ENCODE data around the gene DTNB.

Gene DTNB

DNA sequence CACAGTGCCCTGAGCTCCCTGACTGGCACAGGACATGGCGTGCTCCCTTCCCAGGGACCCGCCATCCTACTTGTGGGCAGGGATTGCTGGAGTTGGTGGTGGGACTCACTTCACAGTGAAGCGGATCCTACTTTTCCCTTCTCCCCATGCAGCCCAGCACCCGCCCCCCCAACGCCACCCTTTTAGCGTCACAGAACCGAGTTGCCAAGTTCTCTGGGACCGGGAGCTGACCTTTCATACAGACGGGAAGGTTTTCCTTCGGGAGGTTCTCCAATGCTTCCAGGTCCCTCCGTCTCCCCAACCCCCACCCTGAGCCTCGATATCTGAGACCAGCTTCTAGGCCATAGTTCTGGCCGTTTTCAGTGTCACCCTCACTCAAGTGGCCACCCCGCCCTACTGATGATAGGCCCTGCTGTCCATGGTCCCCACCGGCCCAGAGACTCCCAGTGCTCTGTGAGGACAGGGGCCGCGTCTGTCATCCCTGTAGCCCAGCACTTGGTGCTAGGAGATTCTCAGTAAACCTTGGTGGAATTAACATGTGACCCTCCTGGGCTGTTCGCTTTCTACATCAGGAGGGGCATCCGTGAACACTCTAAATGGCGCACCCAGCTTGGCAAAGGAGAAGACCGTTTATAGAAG, 330.1 kb downstream of the DTNB start:
- H3K27me3 Mint-ChIP-seq = no peaks in the 10 kb centered on the region
- H3K4me1 Mint-ChIP-seq = peaks cover 14% of the 10 kb centered on the region
- H3K4me3 Mint-ChIP-seq = peak overlapping the region; percentile 84
- DNase-seq (ENCODE audit: low spot score in 2 of 2) = no peak
- ATAC-seq (replicated peaks; ENCODE audit: extremely low read depth, poor library complexity, severe bottlenecking) = no peak
- H3K27ac Mint-ChIP-seq (ENCODE audit: low read depth) = no peak overlapping the region
- H3K36me3 Mint-ChIP-seq (ENCODE audit: insufficient read depth) = peaks cover 4% of the 10 kb centered on the region
- H3K9me3 Mint-ChIP-seq = no peaks in the 10 kb centered on the region

DNA sequence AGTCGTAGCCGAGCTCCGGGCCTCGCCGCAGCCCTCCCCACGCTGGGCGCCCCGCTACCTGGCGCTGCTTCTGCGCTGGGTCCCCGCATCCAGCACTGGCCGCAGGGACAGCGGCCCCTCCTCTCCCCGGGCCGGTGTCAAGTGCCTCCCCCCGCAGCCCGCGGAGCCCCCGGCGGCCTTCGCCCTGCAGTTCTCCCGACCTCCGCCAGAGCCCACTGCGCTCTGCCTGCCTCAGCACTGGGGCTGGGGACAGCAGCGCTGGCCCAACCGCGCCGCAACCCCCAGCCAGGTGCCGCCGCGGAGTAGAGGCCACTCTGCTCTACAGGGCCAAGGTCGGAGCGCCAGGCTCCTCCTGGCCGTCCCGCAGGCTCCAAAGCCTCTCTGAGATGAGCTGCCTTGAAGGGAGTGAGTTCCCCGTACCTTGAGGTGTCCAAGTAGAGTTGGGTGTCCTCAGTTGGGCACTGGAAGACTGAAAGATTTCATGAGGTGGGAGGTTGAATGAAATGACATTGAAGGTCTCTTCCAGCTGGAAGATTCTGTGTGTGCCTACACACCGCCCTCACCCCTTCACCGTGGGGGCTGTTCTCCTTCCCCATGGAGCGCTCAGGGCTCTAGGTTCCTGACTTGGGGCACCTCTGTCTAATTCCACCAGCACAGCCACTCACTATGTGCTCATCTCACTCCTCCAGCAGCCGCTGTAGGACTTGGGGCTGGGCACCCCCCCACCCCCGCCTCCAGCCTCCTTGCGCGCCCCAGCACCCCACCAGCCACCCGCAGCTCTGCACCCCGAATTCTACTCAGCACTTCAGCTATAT, 330.8 kb downstream of the DTNB start:
- ATAC-seq (replicated peaks; ENCODE audit: extremely low read depth, poor library complexity, severe bottlenecking) = peak; percentile 86
- peak; percentile 70 to 78 for DNase-seq (ENCODE audit: low spot score in 2 of 2)
- H3K36me3 Mint-ChIP-seq (ENCODE audit: insufficient read depth) = peaks cover 4% of the 10 kb centered on the region
- H3K27me3 Mint-ChIP-seq = no peaks in the 10 kb centered on the region
- H3K4me3 Mint-ChIP-seq = peak overlapping the region; percentile 84
- peaks cover 18% of the 10 kb centered on the region for H3K4me1 Mint-ChIP-seq
- H3K9me3 Mint-ChIP-seq = no peaks in the 10 kb centered on the region
- H3K27ac Mint-ChIP-seq (ENCODE audit: low read depth) = no peak overlapping the region

DNA sequence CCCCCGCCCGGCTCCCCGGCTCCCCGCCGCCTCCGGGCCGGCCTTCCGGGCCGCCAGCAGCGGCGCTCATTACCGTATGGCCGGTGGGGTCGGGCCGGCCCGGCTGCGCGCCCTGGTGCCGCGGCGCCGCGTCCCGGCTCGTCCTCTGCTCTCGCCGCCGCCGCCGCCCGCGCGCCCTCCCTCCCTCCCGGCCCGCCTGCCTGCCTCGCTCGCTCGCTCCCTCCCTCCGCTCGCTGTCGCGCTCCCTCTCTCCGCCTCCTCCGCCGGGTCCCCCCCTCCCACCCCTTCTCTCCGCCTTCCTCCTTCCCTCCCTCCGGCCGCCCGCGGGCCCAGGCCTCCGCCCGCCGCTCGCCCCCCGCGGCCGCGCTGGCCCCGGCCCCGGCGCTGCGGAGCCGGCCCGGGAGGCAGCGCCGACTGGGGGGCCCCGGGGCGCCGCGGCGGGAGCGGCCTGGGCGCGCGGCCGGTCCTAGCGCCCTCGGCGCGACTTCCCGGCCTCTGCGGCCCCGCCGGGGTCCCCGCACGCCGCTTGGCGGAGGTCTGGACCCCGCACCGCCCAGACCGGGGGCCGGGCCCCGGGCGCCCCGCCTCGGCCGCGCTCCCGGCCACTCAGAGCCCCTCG, 331.5 kb downstream of the DTNB start, which contains the start of gene DNMT3A:
DNMT3A (minus strand) TSS at position 173 of the 619 bp plus-strand sequence. CDS start 27,941 bp downstream, outside the sequence.
- H3K9me3 Mint-ChIP-seq = no peaks in the 10 kb centered on the region
- ATAC-seq (replicated peaks; ENCODE audit: extremely low read depth, poor library complexity, severe bottlenecking) = peak; percentile 52
- peaks cover 21% of the 10 kb centered on the region for H3K4me1 Mint-ChIP-seq
- H3K36me3 Mint-ChIP-seq (ENCODE audit: insufficient read depth) = peaks cover 4% of the 10 kb centered on the region
- peak within 1 kb of the TSS; percentile 84 for H3K4me3 Mint-ChIP-seq
- no peak within 1 kb of the TSS for H3K27ac Mint-ChIP-seq (ENCODE audit: low read depth)
- DNase-seq (ENCODE audit: low spot score in 2 of 2) = no peak
- no peaks in the 10 kb centered on the region for H3K27me3 Mint-ChIP-seq

DNA sequence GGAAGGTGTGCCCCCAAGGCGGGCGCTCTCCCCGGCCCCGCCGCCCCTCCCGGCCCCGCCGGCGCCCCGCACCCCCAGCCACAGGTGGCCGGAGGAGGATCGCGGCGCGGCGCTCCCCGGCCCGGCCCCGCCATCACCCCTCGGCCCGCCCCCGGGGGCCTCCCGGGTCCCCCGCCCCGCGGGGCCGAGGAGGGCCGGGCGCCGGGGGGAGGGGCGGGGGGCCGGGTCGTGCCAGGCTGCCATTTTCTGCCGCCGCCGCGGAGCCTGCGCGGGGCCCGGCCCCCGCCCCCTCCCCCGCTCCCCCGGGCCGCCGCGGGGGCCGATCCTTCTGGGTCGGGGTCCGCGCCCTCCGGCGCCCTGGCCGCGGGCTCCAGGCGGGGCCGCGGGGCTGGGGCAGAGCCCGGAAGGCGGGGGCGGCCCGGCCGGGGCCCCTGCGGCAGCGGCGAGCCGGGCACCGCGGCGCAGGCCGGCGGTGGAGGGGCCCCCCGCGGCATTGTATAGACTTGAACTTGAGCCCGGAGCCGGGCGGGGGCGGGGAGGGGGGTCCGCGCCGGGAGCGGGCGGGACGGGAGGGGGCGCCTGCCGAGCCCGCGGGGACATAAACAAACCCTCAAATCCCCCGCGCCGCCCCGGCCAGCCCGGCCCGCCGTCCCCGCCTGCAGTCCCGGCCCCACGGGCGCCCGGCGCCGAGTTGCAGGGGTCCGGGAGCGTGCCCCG, 332.2 kb downstream of the DTNB start:
- Mint-ChIP-seq H3K4me3 (peak overlapping the region; percentile 84), H3K4me1 (peaks cover 28% of the 10 kb centered on the region), H3K36me3 (ENCODE audit: insufficient read depth) (peaks cover 4% of the 10 kb centered on the region), H3K27ac (ENCODE audit: low read depth) (no peak overlapping the region), H3K9me3 (no peaks in the 10 kb centered on the region), H3K27me3 (no peaks in the 10 kb centered on the region)
- no peak for DNase-seq (ENCODE audit: low spot score in 2 of 2)
- no peak for ATAC-seq (replicated peaks; ENCODE audit: extremely low read depth, poor library complexity, severe bottlenecking)

DNA sequence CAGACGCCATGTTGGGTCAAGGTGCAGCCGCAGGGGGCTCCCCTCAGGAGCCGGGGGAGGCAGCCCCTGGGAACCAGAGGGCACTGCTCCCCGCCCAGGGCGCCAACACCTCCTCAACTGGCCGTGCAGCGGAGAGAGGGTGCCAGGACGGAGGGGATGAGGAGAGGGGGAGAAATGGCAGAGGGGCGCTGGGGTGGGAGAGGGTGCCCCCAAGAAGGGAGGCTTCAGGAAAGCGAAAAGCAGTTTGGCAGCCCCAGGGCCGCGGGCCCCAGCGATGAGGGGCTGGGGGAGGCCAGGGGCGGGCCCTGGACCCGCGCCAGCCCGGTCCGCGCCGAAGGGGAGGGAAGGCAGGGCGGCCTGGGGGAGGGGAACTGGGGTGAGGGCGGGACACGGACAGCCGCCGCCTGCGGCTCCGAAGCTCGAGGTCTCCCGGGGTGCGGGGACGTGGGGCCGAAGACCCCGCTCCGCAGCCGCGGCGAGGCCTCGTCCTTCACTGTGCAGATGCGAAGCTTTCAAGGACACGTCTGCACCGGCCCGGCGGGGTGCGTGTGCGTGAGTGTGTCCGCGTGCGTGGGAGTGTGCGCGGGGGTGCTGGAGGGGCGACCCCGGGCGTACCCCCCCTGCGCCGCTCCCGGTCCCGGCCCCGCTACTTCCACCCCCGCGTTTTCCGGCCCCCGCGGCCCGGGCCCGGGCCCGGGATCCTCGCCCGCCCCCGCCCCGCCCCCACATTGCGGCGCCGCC, 333.0 kb downstream of the DTNB start:
- no peak overlapping the region for H3K27ac Mint-ChIP-seq (ENCODE audit: low read depth)

DNA sequence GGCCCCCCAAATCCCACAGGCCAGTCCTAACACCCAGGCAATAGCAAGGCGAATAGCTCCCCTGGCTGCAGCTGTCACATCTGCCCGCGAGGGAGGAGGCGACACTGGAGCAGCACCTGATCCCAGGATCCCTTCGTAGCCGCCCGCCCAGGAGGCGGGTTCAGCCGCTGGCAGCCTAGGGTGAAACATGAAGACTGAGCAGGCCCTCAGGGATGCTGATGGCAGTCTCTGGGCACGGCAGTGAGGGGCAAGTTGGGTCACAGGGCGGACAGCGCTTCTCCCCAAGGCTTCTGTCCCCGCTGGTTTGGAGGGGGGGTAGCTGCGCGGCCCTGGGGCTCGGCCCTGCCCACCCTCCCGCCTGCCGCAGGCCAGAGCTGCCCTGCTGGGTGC, 333.6 kb downstream of the DTNB start:
- peaks cover 40% of the 10 kb centered on the region for H3K4me1 Mint-ChIP-seq
- H3K27ac Mint-ChIP-seq (ENCODE audit: low read depth) = peak overlapping the region; percentile 22
- H3K36me3 Mint-ChIP-seq (ENCODE audit: insufficient read depth) = peaks cover 4% of the 10 kb centered on the region
- DNase-seq (ENCODE audit: low spot score in 2 of 2) = no peak
- H3K9me3 Mint-ChIP-seq = no peaks in the 10 kb centered on the region
- ATAC-seq (replicated peaks; ENCODE audit: extremely low read depth, poor library complexity, severe bottlenecking) = no peak
- H3K4me3 Mint-ChIP-seq = peak overlapping the region; percentile 69
- no peaks in the 10 kb centered on the region for H3K27me3 Mint-ChIP-seq

More for the DNA sequence above, 333.0 kb downstream of the DTNB start:
- peaks cover 34% of the 10 kb centered on the region for H3K4me1 Mint-ChIP-seq
- H3K9me3 Mint-ChIP-seq = no peaks in the 10 kb centered on the region
- ATAC-seq (replicated peaks; ENCODE audit: extremely low read depth, poor library complexity, severe bottlenecking) (no peak), DNase-seq (ENCODE audit: low spot score in 2 of 2) (no peak)
- peak overlapping the region; percentile 69 for H3K4me3 Mint-ChIP-seq
- H3K36me3 Mint-ChIP-seq (ENCODE audit: insufficient read depth) = peaks cover 4% of the 10 kb centered on the region
- H3K27me3 Mint-ChIP-seq = no peaks in the 10 kb centered on the region

DNA sequence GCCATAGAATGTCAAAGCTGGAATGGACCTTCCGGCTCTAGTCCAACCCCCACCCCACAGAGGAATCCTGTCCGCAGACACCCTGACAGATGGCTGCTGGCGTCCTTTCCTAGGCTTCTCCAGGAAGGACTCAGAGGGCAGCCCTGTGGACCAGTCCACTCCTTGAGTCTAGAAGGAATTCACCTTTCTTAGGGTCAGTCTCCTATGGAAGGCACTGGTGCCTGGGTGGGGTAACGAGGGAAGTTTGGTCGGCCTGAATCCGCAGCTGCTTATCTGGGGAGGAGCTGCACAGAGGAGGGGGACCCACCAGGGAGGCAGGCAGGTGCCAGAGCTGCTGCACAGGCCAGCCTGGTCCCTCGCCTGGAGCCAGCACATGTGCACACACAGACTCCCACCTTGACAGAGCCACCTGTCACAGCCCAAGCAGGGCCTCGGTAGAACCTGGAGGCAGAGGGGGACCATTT, 334.1 kb downstream of the DTNB start:
- Mint-ChIP-seq H3K4me1 (peaks cover 45% of the 10 kb centered on the region), H3K9me3 (no peaks in the 10 kb centered on the region), H3K27me3 (no peaks in the 10 kb centered on the region), H3K36me3 (ENCODE audit: insufficient read depth) (peaks cover 4% of the 10 kb centered on the region), H3K4me3 (peak overlapping the region; percentile 69), H3K27ac (ENCODE audit: low read depth) (peak overlapping the region; percentile 22)
- DNase-seq (ENCODE audit: low spot score in 2 of 2) = no peak
- ATAC-seq (replicated peaks; ENCODE audit: extremely low read depth, poor library complexity, severe bottlenecking) = no peak

DNA sequence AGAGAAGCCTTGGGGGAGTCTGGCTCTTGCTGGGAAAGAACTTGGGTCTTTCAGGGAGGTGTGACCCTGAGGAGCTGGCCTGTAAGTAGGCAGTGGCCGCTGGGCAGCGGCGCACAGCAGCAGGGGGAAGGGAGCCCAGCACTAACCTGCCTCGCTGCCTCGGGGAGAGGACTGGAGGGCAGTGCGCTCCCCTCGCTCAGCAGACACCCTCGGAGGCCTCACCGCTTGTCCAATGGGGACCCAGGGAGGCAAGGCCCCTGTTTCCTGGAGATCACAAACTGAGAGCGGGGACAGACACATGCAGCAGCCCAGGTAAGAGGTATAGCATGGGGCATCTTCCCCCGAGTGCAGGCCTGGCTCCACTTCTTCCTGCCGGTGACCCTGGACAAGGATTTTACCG, 335.0 kb downstream of the DTNB start:
- DNase-seq (ENCODE audit: low spot score in 2 of 2) (no peak), ATAC-seq (replicated peaks; ENCODE audit: extremely low read depth, poor library complexity, severe bottlenecking) (no peak)
- peaks cover 51% of the 10 kb centered on the region for H3K4me1 Mint-ChIP-seq
- no peaks in the 10 kb centered on the region for H3K9me3 Mint-ChIP-seq
- no peak overlapping the region for H3K4me3 Mint-ChIP-seq
- H3K36me3 Mint-ChIP-seq (ENCODE audit: insufficient read depth) = peaks cover 2% of the 10 kb centered on the region
- H3K27me3 Mint-ChIP-seq = no peaks in the 10 kb centered on the region
- peak overlapping the region; percentile 38 for H3K27ac Mint-ChIP-seq (ENCODE audit: low read depth)

DNA sequence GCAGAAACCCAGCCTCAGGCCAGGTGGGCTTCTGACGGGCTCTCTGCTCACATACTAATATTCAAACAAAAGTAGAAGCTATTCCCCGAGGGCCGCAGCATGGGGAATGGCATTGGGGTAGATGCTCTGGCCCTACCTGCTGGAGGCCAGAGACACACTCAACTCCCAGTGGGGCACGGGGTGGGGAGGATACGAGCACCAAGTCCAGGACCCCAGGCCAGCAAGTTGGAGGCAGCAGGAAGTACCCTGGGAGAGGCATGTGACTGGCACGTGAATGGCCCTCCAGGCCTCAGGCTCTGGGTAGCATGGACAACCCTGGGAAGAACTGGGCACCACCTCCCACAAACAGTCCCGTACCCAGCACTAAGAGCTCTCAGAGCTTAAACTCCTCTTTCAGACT, 335.5 kb downstream of the DTNB start:
- Mint-ChIP-seq H3K27me3 (no peaks in the 10 kb centered on the region), H3K36me3 (ENCODE audit: insufficient read depth) (peaks cover 2% of the 10 kb centered on the region), H3K9me3 (no peaks in the 10 kb centered on the region), H3K27ac (ENCODE audit: low read depth) (peak overlapping the region; percentile 38), H3K4me1 (peaks cover 55% of the 10 kb centered on the region), H3K4me3 (no peak overlapping the region)
- DNase-seq (ENCODE audit: low spot score in 2 of 2) (no peak), ATAC-seq (replicated peaks; ENCODE audit: extremely low read depth, poor library complexity, severe bottlenecking) (no peak)

DNA sequence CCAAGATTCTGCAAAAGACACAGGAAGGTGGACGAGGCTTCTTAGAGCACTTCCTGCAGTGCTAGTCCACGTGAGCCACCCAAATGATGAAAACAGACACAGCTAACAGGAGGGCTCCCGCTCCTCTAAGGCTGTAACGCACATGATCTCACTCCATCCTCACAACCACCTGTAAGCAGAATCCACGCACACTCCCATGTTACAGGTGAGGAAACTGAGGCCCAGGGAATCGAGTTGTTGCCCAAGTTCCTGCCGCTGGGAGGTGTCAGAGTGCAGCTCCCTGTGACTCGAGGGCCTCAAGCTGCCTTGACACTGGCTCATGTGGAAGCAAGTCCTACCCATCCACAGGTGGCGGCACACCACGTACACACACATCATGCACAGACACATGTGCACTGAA, 336.1 kb downstream of the DTNB start:
- Mint-ChIP-seq H3K4me1 (peaks cover 61% of the 10 kb centered on the region), H3K9me3 (no peaks in the 10 kb centered on the region), H3K27ac (ENCODE audit: low read depth) (no peak overlapping the region), H3K36me3 (ENCODE audit: insufficient read depth) (no peaks in the 10 kb centered on the region), H3K27me3 (no peaks in the 10 kb centered on the region), H3K4me3 (no peak overlapping the region)
- no peak for DNase-seq (ENCODE audit: low spot score in 2 of 2)
- no peak for ATAC-seq (replicated peaks; ENCODE audit: extremely low read depth, poor library complexity, severe bottlenecking)

DNA sequence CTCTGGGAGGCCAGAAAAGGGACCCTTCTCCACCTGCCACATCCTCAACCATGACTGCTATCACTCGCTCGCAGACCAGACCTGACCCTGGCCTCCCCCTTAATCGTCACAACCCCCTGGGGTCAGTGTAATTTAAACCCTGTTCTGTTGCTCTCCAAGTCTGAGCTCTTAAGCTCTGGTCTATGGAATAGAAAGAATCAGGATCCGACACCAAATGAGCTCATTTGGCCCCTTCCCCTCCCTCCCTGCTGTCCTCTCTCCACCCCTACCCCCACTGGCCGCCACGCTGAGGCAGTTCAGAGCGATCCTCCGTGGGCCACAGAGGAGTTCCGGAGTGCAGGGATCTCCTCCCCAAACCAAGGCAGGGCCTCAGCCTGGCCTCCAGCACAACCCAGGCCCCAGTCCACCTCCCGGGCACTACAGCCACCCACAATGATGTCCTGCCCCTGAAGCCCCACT, 337.0 kb downstream of the DTNB start:
- Mint-ChIP-seq H3K4me1 (peaks cover 64% of the 10 kb centered on the region), H3K4me3 (no peak overlapping the region), H3K27ac (ENCODE audit: low read depth) (no peak overlapping the region), H3K27me3 (no peaks in the 10 kb centered on the region), H3K36me3 (ENCODE audit: insufficient read depth) (no peaks in the 10 kb centered on the region), H3K9me3 (no peaks in the 10 kb centered on the region)
- no peak for ATAC-seq (replicated peaks; ENCODE audit: extremely low read depth, poor library complexity, severe bottlenecking)
- no peak for DNase-seq (ENCODE audit: low spot score in 2 of 2)

DNA sequence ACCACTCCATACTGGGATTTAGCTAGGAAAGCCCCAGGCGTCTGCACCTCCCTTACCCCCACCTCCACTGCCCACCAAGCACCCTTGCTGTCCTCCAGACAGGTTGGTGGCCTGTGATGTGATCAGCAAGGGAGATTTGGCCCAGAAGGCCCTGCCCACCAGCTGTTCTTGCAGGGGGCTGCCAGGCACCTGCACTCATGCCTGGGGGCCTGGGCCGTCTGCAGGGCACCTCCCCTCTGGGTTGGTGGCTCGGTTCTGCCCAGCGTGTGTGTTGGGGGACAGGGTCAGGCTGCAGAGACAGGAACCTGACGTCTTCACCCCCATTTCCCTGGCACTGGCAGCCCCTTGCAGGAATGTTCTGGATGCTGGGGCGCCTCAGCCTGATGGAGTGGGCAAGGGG, 337.4 kb downstream of the DTNB start:
- H3K27ac Mint-ChIP-seq (ENCODE audit: low read depth) = no peak overlapping the region
- H3K9me3 Mint-ChIP-seq = no peaks in the 10 kb centered on the region
- no peak for ATAC-seq (replicated peaks; ENCODE audit: extremely low read depth, poor library complexity, severe bottlenecking)

More for the DNA sequence above, 337.4 kb downstream of the DTNB start:
- peaks cover 68% of the 10 kb centered on the region for H3K4me1 Mint-ChIP-seq
- H3K36me3 Mint-ChIP-seq (ENCODE audit: insufficient read depth) = no peaks in the 10 kb centered on the region
- DNase-seq (ENCODE audit: low spot score in 2 of 2) = no peak
- H3K27me3 Mint-ChIP-seq = no peaks in the 10 kb centered on the region
- no peak overlapping the region for H3K4me3 Mint-ChIP-seq

All from central memory CD8-positive, alpha-beta T cell (primary cell).